Left hindlimb (tissue), 1 donor: ENCODE data around the gene TSHR.
"Not testable (repeated sequence)": the region's sequence is repeated elsewhere in the genome, so short reads cannot be mapped to it uniquely, and the experiment has no call there.

ENCODE experiments used
- DNase-seq: peaks from one replicate; pipeline ENCODE4 v3.0.0-alpha.2; 2018

The TSHR gene

GRCh38 chr14:80953211-80953610 lies 2.2 kb upstream of the TSHR start:
- DNase-seq, result not testable (repeated sequence)

- peak; percentile 83 for DNase-seq
Measured at GRCh38 chr14:80954687-80955299, 628 bp upstream of the TSHR start.

- no peak for DNase-seq
Measured at GRCh38 chr14:80956102-80956501, 681 bp downstream of the TSHR start.

- no peak for DNase-seq
Measured at GRCh38 chr14:80956922-80957321, 1.5 kb downstream of the TSHR start.

- DNase-seq, result no peak
Measured at GRCh38 chr14:80957613-80958012, 2.2 kb downstream of the TSHR start.

- DNase-seq, result no peak
Measured at GRCh38 chr14:80958226-80958625, 2.8 kb downstream of the TSHR start.

GRCh38 chr14:80958939-80959338 lies 3.5 kb downstream of the TSHR start:
- DNase-seq, result no peak

- DNase-seq, result no peak
Measured at GRCh38 chr14:80959496-80959895, 4.1 kb downstream of the TSHR start.

- no peak for DNase-seq
Measured at GRCh38 chr14:80965037-80965436, 9.6 kb downstream of the TSHR start.

- peak; percentile 37 for DNase-seq
Measured at GRCh38 chr14:80973931-80974641, 18.7 kb downstream of the TSHR start.

GRCh38 chr14:80974679-80975078 lies 19.3 kb downstream of the TSHR start:
- no peak for DNase-seq

- DNase-seq, result no peak
Measured at GRCh38 chr14:80977221-80977620, 21.8 kb downstream of the TSHR start.

- DNase-seq, result no peak
Measured at GRCh38 chr14:80978403-80978802, 23.0 kb downstream of the TSHR start.

GRCh38 chr14:80979951-80980350 lies 24.5 kb downstream of the TSHR start:
- DNase-seq, result no peak

- no peak for DNase-seq
Measured at GRCh38 chr14:80981156-80981555, 25.7 kb downstream of the TSHR start.

GRCh38 chr14:80981673-80982072 lies 26.3 kb downstream of the TSHR start:
- DNase-seq, result no peak

- no peak for DNase-seq
Measured at GRCh38 chr14:80982711-80983110, 27.3 kb downstream of the TSHR start.

GRCh38 chr14:80987235-80988032 lies 32.0 kb downstream of the TSHR start:
- peak; percentile 43 for DNase-seq

- no peak for DNase-seq
Measured at GRCh38 chr14:80988192-80988591, 32.8 kb downstream of the TSHR start.

GRCh38 chr14:80988735-80989429 lies 33.5 kb downstream of the TSHR start:
- DNase-seq, result no peak

- DNase-seq, result no peak
Measured at GRCh38 chr14:80992580-80992979, 37.2 kb downstream of the TSHR start.

GRCh38 chr14:80996049-80996901 lies 40.9 kb downstream of the TSHR start:
- DNase-seq, result no peak
